ENCODE results near the gene PLXNA4.

GRCh38 chr7:132564849-132565248, 11.4 kb downstream of the PLXNA4 start:
- TF ChIP-seq CTCF (IDR thresholded peaks at IDR 0.05) (no peak), POLR2A (IDR thresholded peaks at IDR 0.05) (no peak)

Data from vagina (tissue), 2 donors.